ENCODE results near the gene PALLD.

The PALLD gene

DNA sequence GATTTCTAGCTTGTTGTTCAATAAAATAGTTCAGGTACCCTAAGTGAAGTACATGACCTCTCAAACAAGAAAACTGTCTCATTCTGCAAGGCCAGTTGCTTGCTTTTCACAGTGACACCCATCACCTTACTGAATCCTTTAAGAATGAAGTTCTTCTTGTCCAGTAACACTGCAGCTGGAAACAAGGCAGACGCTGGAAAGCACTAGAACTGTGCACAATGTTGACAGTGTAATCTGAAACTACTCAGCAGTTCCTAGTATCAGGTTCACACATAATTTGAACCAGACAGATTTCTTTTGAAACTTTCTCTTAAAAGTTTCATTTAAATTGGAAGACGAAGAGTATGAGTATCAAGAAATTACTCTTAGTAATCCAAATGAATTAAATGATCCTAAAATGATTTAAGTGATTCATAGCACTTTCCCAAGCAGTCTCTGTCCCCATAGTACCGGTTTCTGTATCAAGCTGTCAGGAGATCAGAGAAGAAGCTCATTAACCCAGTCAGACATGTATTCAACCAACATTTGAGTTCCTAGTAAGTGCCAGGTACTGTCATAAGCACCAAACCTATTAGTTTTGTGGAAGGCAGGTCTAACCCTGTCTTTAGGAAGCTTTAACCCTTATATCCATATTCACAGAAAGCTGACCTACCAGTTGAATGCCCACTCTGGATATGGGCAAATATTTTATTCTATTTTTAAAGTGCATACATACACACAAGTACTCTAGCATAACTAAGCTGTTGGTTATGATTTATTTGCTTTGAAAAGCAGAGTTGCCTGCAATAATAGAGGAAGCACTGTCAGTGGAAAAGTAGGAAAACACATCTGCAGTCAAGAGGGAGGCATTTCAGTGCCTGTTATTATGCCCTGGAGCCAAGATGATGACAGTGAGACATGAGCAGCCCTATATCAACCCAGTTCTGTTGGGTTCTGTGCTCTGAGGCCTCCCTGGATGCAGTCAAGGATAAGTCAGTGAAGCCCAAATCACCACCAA, 63.6 kb downstream of the PALLD start:
- DNase-seq: no peak

DNA sequence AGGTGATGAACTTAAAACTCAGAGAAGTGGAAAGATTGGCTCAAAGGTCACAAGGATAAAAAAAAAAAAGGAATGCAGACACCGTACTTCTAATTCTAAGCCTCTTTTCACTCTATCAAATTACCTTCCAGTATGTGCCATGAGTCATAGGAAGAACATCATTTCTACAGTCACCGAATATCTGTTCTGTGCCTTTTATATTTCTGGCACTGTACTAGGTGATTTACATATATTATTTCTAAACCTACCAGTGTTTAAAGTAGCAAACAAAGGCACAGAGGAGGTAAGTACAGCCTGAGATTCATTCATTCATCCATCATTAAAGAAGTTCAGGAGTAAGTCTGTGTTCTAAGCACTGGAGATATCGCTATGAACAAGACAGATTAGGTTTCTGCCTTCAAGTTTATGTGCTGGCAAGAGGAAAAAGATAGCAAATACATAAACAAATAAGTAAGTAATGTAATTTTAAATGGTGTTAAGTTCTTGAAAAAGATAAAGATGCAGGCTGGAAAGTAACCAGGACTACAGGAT, 65.3 kb downstream of the PALLD start:
- no peak for DNase-seq

DNA sequence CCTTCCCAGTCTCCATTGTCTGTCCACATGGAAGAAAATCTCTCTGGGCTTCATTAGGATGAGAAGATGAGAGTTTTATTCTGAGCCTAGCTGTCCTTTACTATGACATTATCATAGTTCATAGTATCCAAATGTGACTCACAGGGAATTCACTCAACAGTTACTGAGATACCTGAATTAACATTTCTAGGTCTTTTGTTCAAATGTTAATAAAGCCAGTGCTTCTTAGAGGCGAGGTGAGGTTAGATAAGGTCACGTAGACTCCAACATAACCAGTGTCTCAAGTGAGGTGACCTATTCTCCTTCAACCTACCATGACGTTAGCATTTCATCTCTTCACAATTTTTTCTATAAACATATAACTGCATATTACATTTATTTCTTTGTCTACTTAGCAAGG, 67.2 kb downstream of the PALLD start:
- DNase-seq: no peak

DNA sequence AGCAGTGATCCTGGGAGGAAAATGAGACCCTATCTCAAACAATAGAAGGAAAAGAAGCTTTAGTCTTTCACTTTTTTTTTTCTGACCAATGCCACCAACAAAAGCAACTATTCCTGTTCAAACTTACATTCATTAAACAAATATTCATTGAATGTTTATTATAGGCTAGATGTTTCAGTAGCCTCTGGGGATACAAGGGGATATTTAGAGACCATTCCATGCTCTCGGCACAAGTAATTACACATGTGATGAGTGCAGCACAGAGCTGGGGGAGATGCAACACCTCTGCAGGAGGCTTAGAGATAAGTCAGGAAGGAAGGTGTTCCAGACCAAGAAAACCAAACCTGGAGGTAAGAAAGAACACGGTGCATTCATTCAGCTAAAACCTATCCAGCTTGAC, 68.3 kb downstream of the PALLD start:
- DNase-seq: no peak

DNA sequence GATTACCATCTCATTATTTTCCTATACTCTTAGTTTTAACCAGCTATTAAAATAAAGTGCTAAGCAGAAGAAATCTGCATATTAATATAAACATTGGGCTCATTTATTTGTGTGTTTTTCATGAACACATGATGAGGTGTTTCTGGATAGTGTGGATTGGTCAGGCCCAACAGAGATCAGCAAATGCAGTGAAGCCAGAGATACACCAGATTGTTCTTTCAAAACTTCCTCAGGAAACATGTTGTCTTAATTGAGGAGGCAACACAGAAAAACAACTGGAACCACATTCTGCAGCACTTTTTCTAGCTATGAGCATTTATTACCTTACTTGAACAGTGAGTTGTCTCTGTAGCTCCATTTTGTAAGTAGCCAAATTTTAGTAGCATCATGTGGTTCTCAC, 69.9 kb downstream of the PALLD start:
- DNase-seq: no peak

DNA sequence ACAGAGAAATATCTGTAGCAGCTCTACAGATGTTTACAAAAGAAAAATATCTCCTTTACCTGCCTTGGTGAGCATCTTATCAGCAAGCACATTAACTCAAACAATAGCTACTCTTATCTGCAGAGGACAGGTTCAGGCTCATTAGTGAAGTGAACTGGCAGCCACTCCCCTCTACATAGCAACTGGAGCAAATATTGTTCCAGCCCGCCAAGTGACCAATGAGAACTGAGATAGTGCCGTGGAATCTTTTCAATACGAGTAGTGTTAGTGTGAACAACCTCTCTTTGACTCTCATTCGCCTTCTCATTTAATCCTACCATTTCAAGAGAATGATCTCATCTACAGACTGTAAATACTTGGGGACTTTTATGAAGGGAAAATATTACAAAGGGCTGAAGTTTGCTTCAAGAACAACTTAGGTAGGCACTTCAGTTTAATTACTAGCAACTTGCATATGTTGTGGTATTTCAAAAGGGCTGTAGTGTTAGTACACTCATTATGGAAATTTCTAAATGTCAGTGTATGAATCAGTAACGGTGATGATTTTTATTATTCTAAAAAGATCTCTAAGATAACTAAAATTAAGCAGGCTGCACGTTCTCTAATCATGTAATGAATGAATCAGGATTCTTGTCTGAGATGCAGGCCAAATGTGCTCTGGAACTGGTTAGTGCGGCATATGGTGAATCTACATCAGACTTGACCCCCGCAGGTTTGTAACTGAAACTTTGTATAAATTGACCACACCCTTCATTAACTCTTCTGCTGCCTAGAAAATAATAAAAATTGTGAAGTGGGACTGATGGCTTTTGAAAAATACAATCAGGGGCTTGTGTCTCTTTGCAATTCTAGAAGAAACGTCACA, 72.4 kb downstream of the PALLD start:
- no peak for DNase-seq

DNA sequence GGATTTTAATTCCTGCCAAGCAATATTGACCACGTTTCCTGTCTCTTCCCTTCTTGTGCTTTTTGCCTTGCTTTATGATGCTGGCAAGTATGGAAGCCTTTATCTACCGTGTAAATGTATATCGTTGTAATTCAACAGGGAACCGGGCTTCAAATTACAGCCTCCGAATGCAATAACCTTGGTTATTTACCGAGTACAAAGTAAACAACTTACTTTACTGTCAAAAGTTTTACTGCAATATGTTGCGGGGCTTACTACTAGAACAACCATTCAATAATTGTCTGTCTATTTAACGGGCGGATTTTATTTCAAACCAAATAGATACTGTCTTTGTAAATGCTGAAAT, 73.1 kb downstream of the PALLD start:
- no peak for DNase-seq

DNA sequence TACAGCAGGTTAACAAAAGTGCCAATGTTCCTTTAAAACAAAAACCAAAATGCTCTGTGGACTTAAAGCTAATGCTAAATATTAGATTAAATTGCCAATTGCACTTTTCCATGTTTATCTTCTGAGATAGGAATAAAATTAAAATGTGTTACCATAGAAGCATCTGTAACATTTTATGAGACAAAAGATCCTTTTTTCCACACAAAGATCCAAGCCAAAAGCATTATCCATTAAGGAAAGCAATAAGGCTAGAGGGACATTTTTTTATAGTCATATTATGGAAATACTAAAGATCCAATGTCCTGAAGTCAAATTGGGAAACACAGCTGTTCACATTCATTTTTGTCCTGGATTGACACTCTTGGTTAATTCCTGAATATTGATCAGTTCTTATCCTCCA, 73.6 kb downstream of the PALLD start:
- no peak for DNase-seq

DNA sequence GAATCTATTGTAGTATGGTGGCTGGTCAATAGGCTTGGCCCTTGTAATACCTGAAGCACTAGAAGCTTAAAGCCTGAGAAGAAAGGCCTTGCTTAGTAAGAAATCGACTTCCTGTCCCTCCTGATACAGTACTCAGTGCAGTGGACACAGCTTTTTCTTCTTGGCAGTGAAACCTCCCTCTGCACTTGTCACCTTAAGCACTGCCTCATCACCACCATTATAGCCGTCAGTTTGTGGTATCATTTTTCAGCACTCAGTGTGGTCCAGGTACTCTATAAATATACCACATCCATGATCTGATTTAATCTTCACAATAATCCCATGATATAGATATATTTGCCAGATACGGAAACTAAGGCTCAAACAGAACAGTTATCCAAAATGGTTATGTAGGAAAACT, 75.2 kb downstream of the PALLD start:
- DNase-seq: no peak

DNA sequence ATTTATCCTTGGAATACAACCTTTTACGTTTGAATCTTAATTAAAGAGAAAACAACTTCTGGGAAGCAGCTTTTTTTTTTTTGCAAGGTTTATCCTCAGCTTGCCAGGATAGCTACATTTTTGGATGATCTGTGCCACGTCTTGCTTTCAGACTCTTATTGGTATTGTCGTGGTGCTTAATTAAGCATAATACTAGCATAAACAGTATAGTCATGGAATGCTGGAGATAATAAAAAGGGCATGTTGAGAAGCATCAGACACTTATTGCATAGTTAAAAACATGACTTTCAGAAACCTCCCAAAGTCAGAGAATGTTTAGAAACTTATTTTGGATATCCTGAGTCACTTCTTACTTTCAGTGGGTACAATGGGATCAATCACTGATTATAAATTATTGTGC, 77.0 kb downstream of the PALLD start:
- no peak for DNase-seq

DNA sequence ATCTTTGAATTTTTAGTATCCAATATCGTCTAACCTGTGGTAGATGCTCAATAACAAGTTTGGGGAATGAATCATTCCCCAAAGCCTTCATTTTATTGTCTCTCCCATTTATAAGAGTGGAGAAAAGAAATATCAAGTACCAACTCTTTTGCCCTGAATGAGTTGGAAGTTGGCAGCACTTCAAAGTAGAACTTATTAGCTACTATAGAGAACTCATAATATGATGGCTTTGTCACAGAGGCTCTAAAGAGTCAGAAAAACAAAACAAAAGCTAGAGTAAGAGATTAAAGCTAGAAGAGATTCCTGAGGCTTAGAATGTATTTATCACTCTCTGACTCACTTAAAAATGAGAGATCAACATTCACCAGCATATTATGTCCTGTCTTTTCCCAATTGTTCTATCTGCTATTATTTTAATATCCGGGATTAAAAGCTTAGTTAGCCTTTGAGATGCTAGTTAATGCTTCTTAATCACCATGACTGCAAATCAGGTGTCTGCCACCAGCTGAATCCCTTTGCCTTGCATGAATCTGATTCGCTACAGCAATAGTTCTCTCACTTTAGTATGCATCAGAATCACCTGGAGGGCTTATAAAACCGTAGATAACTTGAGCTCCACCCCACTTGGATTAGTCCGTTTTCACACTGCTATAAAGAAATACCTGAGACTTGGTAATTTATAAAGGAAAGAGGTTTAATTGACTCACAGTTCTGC, 77.9 kb downstream of the PALLD start:
- DNase-seq: no peak

DNA sequence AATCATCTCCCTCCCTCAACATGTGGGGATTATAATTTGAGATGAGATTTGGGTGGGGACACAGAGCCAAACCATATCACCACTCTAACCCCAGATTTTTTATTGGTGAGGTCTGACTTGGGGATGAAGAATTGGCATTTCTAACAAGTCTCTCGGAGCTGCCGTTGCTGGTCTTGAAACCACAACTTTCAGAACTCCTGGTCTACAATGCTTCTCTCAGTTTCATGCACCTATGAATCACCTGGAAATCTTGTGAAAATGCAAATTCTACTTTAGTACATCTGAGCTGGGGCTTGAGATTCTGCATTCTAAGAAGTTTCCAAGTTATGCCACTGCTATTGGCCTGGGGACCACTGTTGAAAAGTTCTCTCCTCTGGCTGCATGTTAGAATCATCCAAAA, 78.6 kb downstream of the PALLD start:
- no peak for DNase-seq

DNA sequence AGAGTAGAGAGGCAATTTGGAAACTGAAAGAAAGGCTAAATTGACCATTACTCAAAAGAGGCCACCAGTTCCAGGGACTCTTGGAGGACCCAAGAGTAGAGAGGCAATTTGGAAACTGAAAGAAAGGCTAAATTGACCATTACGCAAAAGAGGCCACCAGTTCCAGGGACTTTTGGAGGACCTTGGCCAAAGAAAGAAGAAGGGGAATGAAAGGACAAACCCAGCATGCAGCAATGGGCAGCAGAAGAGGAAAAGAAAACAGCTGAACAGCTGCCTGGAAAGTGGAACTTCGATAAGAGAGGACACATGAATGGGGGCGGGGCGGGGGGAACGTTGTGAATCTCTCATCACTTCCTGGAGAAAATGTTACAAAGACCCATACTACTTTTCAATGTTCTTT, 80.8 kb downstream of the PALLD start:
- peak; percentile 92 for DNase-seq

DNA sequence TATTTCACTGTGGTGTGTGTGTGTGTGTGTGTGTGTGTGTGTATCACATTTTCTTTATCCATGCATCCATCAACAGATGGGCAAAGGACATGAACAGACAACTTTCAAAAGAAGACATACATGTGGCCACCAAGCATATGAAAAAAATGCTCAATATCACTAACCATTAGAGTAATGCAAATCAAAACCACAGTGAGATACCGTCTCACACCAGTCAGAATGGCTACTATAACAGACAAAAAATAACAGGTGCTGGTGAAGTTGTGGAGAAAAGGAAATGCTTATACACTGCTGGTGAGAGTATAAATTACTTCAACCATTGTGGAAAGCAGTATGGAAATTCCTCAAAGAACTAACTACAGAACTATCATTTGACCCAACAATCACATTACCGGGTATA, 83.4 kb downstream of the PALLD start:
- no peak for DNase-seq

DNA sequence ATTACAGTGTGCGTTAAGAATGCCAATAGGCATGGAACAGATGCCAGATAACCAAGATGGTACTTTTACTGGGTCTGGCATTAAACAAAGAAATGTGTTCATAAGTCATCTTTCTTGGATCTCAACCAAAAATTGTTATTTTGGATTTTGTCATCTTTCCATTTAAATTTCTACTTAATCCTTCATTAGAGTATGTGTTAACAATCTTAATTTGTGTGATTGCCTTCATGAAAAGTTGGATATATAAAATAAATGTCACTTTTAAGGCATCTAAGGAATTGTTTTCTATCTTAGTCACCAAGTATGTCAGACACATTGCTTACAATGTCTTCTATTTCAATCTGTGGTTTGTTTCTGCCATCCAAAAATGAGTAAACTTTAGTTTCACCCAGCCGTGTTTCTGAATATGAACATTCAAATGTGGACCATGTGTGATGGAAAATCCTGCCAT, 87.5 kb downstream of the PALLD start:
- DNase-seq: no peak

DNA sequence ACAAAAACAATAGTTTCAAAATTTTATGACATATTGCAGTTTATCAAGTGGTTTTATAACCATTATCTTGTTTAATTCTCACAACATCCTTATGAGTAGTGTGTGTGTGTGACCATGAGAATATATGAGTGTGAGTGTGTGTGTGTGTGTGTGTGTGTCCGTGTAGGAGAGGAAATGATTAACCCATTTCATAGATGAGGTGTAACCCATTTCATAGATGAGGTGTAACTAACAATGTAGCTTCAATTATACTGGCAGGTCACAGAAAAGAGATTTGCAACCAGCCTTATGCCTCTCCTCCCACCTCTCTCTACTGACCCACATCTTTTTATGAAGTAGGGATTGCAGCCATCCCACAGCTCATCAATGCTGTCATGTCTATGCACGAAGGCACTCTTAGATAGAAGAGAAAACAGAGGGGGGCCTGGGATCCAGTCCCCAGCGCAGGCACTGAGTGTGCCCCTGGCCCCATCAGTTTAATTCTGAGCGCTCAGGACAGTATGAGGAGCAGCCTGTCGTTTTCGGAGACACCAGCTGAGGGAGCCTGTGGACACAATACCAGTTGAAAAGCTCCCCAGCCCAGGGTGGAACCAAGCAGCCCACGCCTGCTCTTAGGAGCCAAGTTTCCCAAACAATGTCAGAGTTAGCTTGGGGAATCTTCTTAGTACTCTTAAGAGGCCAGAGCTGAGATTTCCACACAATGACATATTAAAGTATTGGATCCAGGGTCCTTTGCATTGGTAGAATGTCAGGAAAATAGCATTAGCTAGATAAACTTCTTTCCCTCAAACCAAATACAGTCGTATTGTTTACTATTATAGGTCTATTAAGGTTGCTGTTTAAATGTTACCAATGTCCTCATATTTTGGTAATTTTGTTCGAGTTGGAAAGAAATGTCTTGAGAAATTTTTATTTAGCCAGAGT, 88.6 kb downstream of the PALLD start:
- peak; percentile 76 for DNase-seq

DNA sequence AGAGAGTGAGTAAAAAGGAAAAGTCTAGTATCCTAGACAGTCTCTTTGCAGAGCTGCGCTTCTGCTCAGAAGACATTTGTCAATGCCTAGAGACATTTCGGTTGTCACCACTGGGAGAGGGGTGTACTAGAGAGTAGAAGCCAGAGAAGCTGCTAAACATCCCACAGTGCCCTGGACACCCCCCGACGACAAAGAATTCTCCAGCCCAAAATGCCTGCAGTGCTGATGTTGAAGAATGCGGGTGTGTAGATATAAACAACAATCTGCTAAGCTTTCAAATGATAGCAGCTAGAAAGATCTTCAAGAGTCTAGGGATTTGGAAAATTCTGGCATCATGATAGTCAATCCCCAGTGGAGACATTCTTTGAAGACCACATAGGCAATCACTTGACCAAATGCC, 90.1 kb downstream of the PALLD start:
- no peak for DNase-seq

DNA sequence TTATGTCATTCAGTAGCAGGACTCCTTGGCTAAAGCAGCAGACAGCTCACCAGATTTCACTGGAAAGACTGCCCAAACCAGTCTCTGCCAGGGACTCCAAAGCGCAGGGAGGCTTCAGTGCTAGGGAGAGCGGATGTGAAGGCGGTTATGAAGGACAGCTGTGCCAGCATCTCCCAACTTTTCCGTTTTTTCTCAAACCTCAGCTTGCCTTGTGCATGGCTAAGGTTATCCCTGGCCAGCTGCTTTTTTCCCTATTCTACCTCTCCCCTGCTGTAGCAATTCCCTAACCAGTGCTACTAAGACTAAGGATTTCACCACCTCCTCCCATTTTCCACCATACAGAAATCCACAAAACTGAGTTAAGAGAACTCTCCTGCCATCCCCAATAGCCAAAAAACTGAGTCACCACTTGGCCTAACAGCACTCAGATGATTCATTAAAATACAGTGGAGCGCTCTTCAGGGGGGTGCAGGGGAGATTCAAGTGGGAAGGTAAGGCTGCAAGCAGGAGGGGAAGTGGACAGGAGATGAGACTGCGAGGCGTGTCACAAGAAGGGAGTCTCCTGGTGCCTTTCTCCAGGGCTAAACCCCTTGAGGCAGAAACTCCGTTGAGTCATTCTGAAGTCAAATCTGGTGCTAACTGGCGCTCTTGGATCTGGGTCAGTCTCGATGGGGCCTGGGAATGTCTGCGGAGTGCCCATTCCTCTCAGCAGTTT, 90.7 kb downstream of the PALLD start:
- no peak for DNase-seq

DNA sequence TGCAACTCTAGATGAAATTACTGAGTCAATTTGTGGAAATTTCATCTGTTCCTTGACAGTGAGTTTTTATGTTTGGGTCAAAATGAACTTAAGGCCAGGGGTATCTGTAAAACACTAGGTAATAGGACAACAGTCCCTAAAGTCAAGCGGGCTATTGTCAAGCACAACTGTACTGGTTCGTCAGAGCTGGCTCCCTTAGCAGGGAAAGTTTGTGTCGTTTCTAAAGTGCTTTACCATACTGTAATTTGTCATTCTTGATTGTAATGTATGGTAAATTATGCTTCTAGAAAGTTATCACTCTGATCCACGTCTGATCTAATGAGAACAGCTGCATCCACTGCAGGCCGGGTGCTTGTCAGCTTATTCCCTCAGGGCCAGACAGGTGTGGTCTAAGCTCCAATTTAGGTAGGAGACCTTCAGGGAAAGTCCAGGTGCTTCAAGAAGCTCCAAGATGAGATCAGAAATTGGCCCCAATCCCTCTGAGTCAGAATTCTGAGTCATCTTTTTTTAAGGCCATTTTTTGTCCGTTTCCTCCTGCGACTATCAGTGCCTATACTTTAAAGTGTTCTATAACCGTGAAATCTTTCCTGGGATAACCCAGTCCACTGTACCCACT, 92.2 kb downstream of the PALLD start:
- DNase-seq: no peak

DNA sequence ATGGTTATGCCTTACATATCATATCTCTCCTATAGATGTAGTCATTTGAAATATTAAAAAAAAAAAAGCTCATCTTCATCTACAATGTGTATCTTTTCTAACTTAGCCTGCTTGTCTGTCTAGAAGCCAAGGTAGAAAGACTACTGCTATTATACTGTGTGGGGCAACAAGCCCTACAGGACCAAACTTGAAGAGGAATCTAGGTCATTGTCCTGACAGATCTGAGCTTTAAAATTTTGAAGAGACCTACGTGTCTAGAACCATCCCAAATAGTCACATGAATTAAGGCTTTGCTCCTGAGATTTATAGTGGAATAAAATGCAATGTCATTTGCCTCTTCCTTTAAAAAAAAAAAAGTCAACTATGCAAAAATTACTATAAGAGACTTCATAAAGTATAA, 95.8 kb downstream of the PALLD start:
- no peak for DNase-seq

DNA sequence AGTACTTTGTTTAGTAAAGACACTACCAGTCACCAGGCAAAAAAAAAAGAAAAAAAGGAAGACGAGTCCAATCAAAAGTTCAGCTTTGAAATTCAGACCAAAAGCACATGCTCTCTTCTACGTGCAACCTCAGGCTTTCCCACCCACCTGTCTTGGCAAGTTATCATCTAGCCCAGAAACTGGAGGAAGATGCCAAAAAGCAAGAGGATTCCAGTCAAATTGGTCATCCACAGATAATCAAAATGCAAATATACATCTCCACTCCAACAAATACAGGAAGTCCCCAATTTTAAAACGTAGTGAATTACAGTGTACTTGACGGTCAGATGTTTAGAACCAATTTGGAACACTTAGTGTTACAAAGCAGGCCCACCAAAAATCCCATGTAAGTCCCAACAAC, 96.5 kb downstream of the PALLD start:
- DNase-seq: no peak
